AML-193 (cell line): Measurements from ENCODE around the gene NPIPB9.
A peak's percentile ranks its signal among the peaks of the same experiment; 100 is the strongest.
"Not testable (repeated sequence)": the region's sequence is repeated elsewhere in the genome, so short reads cannot be mapped to it uniquely, and the experiment has no call there.

ENCODE experiments used
- DNase-seq, 2 experiments: peaks; one replicate each; lab custom pipeline; 2025; lab: John Stamatoyannopoulos, UW

NPIPB9 gene

GRCh38 chr16:28751487-28751886 is at the start of gene NPIPB9:
TSS of gene NPIPB9 (plus strand) at chr16:28751787.
- DNase-seq, result not testable (repeated sequence)

- not testable (repeated sequence) for DNase-seq
These were observed 47.3 kb upstream of the NPIPB9 start for GRCh38 chr16:28704246-28704645.

DNA sequence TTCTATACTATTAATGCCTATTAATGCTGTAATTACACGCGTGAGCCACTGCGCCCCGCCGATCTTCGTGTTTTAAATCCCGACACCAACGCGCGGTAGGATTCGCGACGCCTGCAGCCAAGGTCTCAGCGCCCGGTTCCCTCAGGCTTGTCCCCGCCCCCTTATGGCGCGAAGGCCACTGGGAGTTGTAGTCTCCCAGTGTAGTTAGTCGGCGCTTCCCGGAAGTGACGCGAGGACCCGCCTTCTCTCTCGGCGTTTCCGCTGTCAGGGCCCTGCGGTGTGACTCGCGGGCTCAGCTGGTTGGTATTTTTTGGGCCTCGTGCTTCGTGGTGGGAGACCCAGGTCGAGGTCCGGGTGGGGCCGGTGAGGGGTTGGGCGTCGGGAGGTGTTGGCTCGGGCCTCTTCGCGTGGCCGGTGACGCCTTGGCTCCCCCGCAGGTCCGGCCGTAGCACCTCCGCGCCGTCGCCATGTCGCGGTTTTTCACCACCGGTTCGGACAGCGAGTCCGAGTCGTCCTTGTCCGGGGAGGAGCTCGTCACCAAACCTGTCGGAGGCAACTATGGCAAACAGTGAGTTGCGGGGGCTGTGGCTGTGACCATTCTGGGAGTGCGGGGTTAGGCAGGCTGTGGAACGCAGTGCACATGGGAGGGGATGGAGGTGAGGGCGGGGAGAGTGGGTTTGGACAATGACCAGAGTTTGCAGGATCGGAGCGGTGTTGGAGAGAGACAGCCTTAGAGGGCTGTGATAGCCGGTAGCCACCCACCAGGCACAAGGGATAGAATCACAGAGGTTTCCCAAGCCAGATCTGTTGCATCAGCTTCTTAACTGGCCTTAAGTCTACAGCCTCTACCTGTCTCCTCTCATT is 40.1 kb upstream of the NPIPB9 start, which contains the start of gene EIF3C:
EIF3C (plus strand) TSS at position 245 of the 864 bp plus-strand sequence; CDS start at position 468, 223 bp downstream.
- DNase-seq, result not testable (repeated sequence)

DNA sequence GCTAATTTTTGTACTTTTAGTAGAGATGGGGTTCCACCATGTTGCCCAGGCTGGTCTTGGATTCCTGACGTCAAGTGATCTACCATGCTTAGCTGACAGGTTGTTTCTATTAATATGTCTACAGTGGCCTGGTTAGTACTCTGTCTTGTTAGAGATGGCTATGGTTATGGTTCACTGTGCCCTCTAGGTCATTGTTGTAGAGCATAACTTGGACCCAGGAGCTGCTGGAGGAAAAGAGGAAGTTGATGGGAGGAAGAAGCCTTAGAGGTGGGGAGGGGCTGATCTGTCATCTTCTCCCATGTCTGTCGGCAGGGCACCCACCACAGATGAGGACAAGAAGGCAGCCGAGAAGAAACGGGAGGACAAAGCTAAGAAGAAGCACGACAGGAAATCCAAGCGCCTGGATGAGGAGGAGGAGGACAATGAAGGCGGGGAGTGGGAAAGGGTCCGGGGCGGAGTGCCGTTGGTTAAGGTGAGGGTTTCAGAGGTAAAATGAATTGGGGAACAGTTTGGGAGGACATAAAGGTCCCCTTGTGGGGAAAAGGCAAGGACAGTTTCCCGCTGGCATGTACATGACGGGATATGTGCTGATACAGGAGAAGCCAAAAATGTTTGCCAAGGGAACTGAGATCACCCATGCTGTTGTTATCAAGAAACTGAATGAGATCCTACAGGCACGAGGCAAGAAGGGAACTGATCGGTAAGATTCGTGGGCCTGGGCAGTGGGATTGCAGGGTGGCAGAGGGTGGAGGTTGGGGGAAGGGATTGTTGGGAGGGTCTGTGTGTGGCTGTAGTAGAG is 28.5 kb upstream of the NPIPB9 start:
- not testable (repeated sequence) for DNase-seq

DNA sequence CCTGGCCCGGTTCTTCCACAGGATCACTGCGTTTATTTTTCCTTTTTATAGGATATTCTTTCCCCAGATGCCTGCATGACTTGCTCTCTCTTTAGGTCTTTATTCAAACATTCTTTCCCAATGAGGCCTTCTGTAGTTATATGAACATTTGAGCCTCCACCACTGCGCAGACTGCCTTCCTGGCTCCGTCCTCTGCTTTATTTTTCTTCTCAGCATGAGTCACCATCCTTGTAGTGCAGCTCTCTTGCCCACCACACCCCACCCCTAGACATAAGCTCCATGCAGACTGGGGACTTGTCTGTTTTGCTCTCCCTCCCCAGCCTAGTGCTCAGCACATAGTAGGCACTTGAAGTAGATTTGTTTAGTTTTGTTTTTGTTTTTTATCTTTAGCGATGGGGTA is 20.3 kb upstream of the NPIPB9 start:
- DNase-seq, result not testable (repeated sequence)

DNA sequence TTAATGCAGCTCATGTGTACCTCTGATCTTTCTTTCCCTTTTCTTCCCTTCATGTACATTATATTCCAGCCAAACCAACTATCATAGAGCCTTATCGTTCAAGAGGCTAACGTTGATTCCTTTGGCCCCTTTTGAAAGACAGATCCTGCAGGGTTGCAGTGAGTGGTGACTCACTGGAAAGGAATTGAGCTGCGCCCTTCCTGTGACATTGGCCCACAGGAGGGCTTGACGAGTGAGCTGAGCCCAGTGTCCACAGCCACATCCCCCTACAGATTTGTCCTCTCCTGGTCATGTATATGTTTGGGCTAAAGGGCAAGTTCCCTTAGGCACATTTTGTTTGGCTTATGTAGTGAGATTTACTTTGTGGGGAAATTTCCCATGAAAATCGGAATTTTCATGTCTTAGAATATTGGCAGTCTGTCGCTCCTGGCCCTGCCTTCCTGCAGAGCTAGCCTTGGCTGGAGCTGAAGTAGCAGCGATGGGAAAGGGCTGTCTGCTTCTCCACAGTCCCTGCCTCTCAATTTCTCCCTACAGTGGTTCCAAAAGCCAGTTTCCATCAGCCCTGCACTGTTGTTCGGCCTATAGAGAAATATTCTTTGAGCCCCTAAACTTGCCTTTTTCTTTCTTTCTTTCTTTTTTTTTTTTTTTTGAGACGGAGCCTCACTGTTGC is 19.0 kb upstream of the NPIPB9 start:
- DNase-seq, result not testable (repeated sequence)

GRCh38 chr16:28739787-28740186 is 11.8 kb upstream of the NPIPB9 start:
- not testable (repeated sequence) for DNase-seq

- not testable (repeated sequence) for DNase-seq
These were observed 11.0 kb upstream of the NPIPB9 start for GRCh38 chr16:28740631-28741030.

DNA sequence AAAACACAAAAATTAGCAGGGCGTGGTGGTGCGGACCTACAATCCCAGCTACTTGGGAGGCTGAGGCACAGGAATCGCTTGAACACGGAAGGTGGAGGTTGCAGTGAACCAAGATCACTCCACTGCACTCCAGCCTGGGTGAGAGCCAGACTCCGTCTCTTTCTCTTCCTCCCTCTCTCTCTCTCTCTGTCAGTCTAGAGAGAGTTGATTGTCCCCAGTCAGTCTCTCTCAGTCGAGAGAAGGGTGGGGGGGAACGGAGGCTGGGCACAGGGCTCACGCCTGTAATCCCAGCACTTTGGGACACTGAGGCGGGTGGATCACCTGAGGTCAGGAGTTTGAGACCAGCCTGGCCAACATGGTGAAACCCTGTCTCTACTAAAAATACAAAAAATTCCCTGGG is 10.3 kb upstream of the NPIPB9 start:
- not testable (repeated sequence) for DNase-seq

GRCh38 chr16:28746618-28747350 is 4.8 kb upstream of the NPIPB9 start:
- DNase-seq, result not testable (repeated sequence)

- DNase-seq, result not testable (repeated sequence)
These were observed 1.6 kb upstream of the NPIPB9 start for GRCh38 chr16:28749997-28750465.

DNA sequence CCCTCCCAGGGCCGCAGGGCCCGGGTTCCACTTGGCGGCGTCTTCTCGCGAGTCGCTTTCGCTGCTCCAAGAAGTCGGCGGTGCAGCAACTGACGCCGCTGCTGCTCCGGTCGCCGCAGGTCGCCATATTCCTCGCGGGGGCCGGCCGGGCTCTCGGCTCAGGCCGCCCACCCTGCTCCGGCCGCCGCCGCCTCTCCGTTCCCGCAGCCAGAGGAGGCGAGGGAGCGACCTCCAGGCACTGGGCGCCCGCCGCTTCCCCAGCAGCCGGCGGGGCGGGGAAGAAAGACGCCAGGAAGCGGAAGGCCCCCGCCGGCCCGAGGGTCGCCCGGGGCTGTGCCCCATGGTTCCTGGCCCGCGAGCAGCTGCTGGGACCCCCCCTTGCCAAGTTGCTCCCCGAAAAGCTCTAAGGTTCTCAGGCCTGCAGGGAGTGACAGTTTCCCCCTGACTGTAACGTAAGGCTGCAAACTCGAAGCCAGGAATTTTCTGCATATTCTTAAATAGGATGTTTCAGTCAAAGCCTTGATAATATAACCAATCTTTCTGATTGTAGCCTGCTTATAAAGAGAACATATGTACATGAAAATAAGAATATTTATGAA is 1.0 kb upstream of the NPIPB9 start:
- DNase-seq, result not testable (repeated sequence)

DNA sequence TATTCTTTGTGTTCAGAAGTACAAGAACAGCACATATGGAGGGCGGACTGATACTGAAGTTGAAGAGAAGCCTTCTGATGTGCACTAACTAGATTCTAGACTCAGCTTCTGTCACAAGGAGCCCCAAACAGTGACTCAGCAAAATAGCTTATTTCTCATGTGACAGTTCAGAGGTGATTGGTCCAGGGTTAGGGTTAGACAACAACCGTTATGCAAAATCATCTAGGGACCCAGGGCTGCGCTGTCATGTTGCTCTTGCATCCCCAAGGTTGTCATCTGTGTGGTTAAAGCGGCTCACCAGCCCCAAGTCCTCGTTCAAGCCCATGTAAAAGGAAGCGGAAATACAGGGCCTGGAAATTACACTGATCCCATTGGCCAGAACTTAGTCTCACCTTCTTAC is 30.1 kb downstream of the NPIPB9 start:
- DNase-seq, result not testable (repeated sequence)

- not testable (repeated sequence) for DNase-seq
These were observed 30.8 kb downstream of the NPIPB9 start for GRCh38 chr16:28782357-28782756.

DNA sequence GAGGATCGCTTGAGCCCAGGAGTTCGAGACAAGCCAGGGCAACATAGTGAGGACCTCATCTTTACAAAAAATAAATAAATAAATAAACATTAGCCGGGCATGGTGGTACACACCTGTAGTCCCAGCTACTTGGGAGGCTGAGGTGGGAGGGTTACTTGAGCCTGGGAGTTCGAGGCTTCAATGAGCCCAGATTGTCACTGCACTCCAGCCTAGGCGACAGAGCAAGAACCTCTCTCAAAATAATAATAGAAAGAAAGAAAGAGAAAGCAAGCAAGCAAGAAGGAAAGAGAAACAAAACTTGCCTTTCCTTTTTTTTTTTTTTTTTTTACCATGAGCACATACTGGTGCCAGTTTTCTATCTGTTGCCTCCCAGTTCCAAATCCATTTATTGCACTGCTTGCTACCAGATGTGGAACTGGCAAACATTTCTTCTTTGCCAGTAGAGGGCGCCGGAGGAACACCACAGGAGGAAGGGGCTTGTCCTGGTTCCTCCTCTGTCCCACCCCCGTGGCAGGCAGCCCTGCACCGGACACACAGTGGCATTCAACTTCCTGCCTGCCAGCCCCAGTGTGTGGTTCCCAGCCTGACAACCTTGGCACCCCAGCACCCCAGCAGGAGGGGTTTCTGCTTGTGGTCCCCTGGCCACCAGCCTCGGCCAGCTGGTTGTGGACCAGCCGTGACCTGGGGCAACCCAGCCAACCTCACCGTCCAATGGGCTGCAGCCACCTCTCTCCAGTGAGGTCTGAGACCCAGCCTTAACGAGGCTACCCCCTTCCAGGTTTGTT is 50.8 kb downstream of the NPIPB9 start:
- DNase-seq, result peak; percentile 73 to 82

DNA sequence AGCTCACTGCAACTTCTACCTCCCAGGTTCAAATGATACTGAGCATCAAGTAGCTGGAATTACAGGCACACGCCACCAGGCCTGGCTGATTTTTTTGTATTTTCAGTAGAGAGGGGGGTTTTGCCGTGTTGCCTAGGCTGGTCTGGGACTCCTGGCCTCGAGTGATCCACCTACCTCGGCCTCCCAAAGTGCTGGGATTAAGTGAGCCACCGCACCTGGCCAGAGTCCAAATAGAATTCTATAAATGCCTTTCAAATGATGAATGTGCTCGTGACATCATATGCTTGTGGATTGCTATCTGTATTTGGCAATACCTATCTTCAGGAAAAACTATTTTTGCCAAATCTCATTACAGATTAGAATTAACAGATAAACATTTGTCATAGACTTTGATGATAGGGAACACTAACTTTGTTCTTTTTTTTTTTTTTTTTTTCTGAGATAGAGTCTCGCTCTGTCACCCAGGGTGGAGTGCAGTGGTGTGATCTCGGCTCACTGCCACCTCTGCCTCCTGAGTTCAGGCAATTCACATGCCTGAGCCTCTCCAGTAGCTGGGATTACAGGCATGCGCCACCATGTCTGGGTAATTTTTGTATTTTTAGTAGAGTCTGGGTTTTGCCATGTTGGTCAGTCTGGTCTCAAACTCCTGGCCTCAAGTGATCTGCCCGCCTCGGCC is 56.0 kb downstream of the NPIPB9 start:
- not testable (repeated sequence) for DNase-seq

DNA sequence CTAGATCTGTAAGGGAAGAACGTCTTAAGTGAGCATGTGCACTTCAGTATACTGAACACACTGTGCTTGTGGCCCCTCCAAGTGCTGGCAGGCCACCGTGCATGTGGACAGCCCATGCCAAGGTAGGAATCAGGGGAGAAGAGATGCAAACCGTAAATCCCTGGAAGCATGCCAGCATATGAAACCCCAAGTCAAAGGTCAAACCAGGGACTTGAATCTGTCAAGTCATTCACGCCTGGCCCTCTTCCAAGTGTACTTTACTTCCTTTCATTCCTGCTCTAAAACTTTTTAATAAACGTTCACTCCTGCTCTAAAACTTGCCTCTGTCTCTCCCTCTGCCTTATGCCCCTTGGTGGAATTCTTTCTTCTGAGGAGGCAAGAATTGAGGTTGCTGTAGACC is 68.4 kb downstream of the NPIPB9 start:
- no peak for DNase-seq

- not testable (repeated sequence) for DNase-seq
These were observed 69.0 kb downstream of the NPIPB9 start for GRCh38 chr16:28820546-28820945.

GRCh38 chr16:28821874-28822519 is 70.4 kb downstream of the NPIPB9 start:
- DNase-seq, result no peak
